Endodermal cell (in vitro differentiated cells): Measurements from ENCODE around the gene TUBB. TPM values are rescaled to one million over a fixed set of nuclear protein-coding genes. Genes with fewer than 3 reads are reported as not detected.

ENCODE experiments used
- DNase-seq: peaks from one replicate; pipeline ENCODE4 v3.0.0-alpha.2; 2017
- H3K27ac ChIP-seq: 2 replicates; pipeline ENCODE4 v1.5.1; 2013; ENCODE audit warnings: mild to moderate bottlenecking, low read depth, low read length, moderate library complexity
- H3K27me3 ChIP-seq: 2 replicates; pipeline ENCODE4 v1.6.1; 2013; ENCODE audit warnings: mild to moderate bottlenecking, low read length, moderate library complexity; ENCODE audit not compliant: insufficient read depth, control insufficient read depth, poor library complexity, severe bottlenecking
- H3K36me3 ChIP-seq: 2 replicates; pipeline ENCODE4 v1.7.0; 2013; ENCODE audit warnings: mild to moderate bottlenecking, low read length, moderate library complexity; ENCODE audit not compliant: control insufficient read depth, insufficient read depth
- H3K4me1 ChIP-seq: one replicate; pipeline ENCODE4 v1.7.0; 2013; ENCODE audit warnings: low read length; ENCODE audit not compliant: control insufficient read depth, insufficient read depth
- H3K4me3 ChIP-seq: 2 replicates; pipeline ENCODE4 v1.5.1; 2013; ENCODE audit warnings: mild to moderate bottlenecking, low read length, moderate library complexity
- H3K9ac ChIP-seq: 2 replicates; pipeline ENCODE4 v1.6.1; 2013; ENCODE audit warnings: mild to moderate bottlenecking, low read length, moderate library complexity; ENCODE audit not compliant: poor library complexity, severe bottlenecking; ENCODE audit errors: extremely low read depth
- H3K9me3 ChIP-seq: 2 replicates; pipeline ENCODE4 v1.6.1; 2013; ENCODE audit warnings: mild to moderate bottlenecking, low read length, moderate library complexity; ENCODE audit not compliant: control insufficient read depth
- H3K27ac Mint-ChIP-seq: 2 replicates; pipeline ENCODE4 v1.8.0; 2020; ENCODE audit warnings: mixed read lengths
- H3K27me3 Mint-ChIP-seq: 2 replicates; pipeline ENCODE4 v1.8.0; 2021; ENCODE audit warnings: mild to moderate bottlenecking, mixed read lengths; ENCODE audit not compliant: insufficient read depth
- H3K36me3 Mint-ChIP-seq: 2 replicates; pipeline ENCODE4 v1.8.0; 2020; ENCODE audit warnings: low read depth, mixed read lengths
- H3K4me1 Mint-ChIP-seq: 2 replicates; pipeline ENCODE4 v1.8.0; 2020; ENCODE audit warnings: mixed read lengths
- H3K4me3 Mint-ChIP-seq: 2 replicates; pipeline ENCODE4 v1.8.0; 2020; ENCODE audit warnings: mild to moderate bottlenecking, moderate library complexity, mixed read lengths
- H3K9me3 Mint-ChIP-seq: 2 replicates; pipeline ENCODE4 v1.8.0; 2020; ENCODE audit warnings: mild to moderate bottlenecking, mixed read lengths
- CTCF ChIP-seq: fragments of 200-600 bp; sonication (generic); conservative IDR thresholded peaks from 2 replicates; pipeline ENCODE4 v1.5.0; 2021; ENCODE audit warnings: antibody characterized with exemption, mild to moderate bottlenecking
- WGBS, 2 experiments: methylation state at CpG; one replicate each; pipeline versions ENCODE4 v1.1.5 to v1.1.7; 2013; ENCODE audit warnings: missing lambda C conversion rate in 2 of 2, mixed read lengths in 1 of 2; ENCODE audit not compliant: insufficient coverage in 1 of 2, insufficient read length in 1 of 2; 5-methylcytosine and 5-hydroxymethylcytosine counted together
- total RNA-seq, 2 donors: library from RNA; stranded (reverse); fragmentation: NEBNext Ultra II Directional in 1 of 2; extraction: Animal tissue kit (Norgen Biotek cat#: 25700) in 1 of 2; gene quantifications; 2 replicates in 1 of 2; 3 replicates in 1 of 2; pipeline ENCODE4 v1.2.1, GENCODE V29; 2021

TUBB gene
- total RNA-seq, 2 donors from 2014 or later: 1,504 to 1,815 TPM

- no peak overlapping the region for H3K27ac Mint-ChIP-seq
- H3K4me1 Mint-ChIP-seq: peaks cover 22% of the 10 kb centered on the region
Observed at GRCh38 chr6:30757261-30757904, 37.2 kb downstream of the TUBB start.

GRCh38 chr6:30759575-30760239, 39.6 kb downstream of the TUBB start:
- Mint-ChIP-seq H3K36me3 (no peaks in the 10 kb centered on the region), H3K27me3 (no peaks in the 10 kb centered on the region), H3K4me3 (no peak overlapping the region), H3K9me3 (no peaks in the 10 kb centered on the region), H3K4me1 (peaks cover 35% of the 10 kb centered on the region), H3K27ac (peak overlapping the region; percentile 88)
- no peak for TF ChIP-seq CTCF
- H3K36me3 ChIP-seq: no peaks in the 10 kb centered on the region
- no peaks in the 10 kb centered on the region for H3K27me3 ChIP-seq
- WGBS, 2 experiments: 91 to 92% methylated on average over 8 to 10 of the region's 10 CpGs
- peak; percentile 73 for DNase-seq
- H3K4me3 ChIP-seq: no peak overlapping the region
- H3K9me3 ChIP-seq: no peaks in the 10 kb centered on the region
- H3K4me1 ChIP-seq: peaks cover 11% of the 10 kb centered on the region
- H3K27ac ChIP-seq: peak overlapping the region; percentile 62
- H3K9ac ChIP-seq: no peak overlapping the region

More at GRCh38 chr6:30757261-30757904, 37.2 kb downstream of the TUBB start:
- Mint-ChIP-seq H3K27me3 (no peaks in the 10 kb centered on the region), H3K36me3 (no peaks in the 10 kb centered on the region), H3K4me3 (no peak overlapping the region), H3K9me3 (no peaks in the 10 kb centered on the region)
- Histone ChIP-seq H3K9ac (no peak overlapping the region), H3K27me3 (no peaks in the 10 kb centered on the region), H3K9me3 (no peaks in the 10 kb centered on the region), H3K4me3 (no peak overlapping the region), H3K36me3 (no peaks in the 10 kb centered on the region), H3K27ac (no peak overlapping the region), H3K4me1 (peaks cover 8% of the 10 kb centered on the region)
- TF ChIP-seq CTCF: no peak
- no peak for DNase-seq
- 91 to 100% methylated on average over 1 of the region's 1 CpG for WGBS, 2 experiments

- H3K4me3 ChIP-seq: no peak overlapping the region
- no peak overlapping the region for H3K4me3 Mint-ChIP-seq
- WGBS, 2 experiments: 93 to 94% methylated on average over 8 of the region's 8 CpGs
- no peak overlapping the region for H3K27ac ChIP-seq
- no peaks in the 10 kb centered on the region for H3K27me3 ChIP-seq
- H3K9ac ChIP-seq: no peak overlapping the region
- no peak for TF ChIP-seq CTCF
- DNase-seq: no peak
- no peaks in the 10 kb centered on the region for H3K36me3 ChIP-seq
- peaks cover 2% of the 10 kb centered on the region for H3K9me3 Mint-ChIP-seq
- no peaks in the 10 kb centered on the region for H3K27me3 Mint-ChIP-seq
- no peaks in the 10 kb centered on the region for H3K36me3 Mint-ChIP-seq
- H3K4me1 ChIP-seq: peaks cover 11% of the 10 kb centered on the region
- H3K9me3 ChIP-seq: no peaks in the 10 kb centered on the region
- H3K4me1 Mint-ChIP-seq: peaks cover 40% of the 10 kb centered on the region
- H3K27ac Mint-ChIP-seq: peak overlapping the region; percentile 88
Observed at GRCh38 chr6:30760549-30760948, 40.4 kb downstream of the TUBB start.
